DND-41 (cell line): ENCODE data around the gene TYMP.

Experiments used
- ATAC-seq: fragments of 200-7000 bp; cut with Tn5 transposase; 3 replicates; pipeline ENCODE4 v1.9.1; 2021; ENCODE audit warnings: low read depth; ENCODE audit not compliant: insufficient read depth
- DNase-seq: peaks from one replicate; pipeline ENCODE4 v3.0.0-alpha.2; 2020
- H2AFZ ChIP-seq: 2 replicates; pipeline ENCODE4 v1.6.0; 2012; ENCODE audit warnings: low read depth, low read length
- H3K27ac ChIP-seq: 2 replicates; pipeline ENCODE4 v1.5.1; 2012; ENCODE audit warnings: low read length, inconsistent platforms
- H3K27me3 ChIP-seq: fragments of 200-600 bp; sonication (generic); 2 replicates; pipeline ENCODE4 v1.6.0; 2012; ENCODE audit warnings: low read length, mild to moderate bottlenecking, inconsistent platforms; ENCODE audit not compliant: insufficient read depth, poor library complexity
- H3K36me3 ChIP-seq: 2 replicates; pipeline ENCODE4 v1.5.1; 2012; ENCODE audit warnings: low read length, inconsistent platforms; ENCODE audit not compliant: insufficient read depth
- H3K4me1 ChIP-seq: 2 replicates; pipeline ENCODE4 v1.5.1; 2012; ENCODE audit warnings: mild to moderate bottlenecking, low read length; ENCODE audit not compliant: insufficient read depth
- H3K4me2 ChIP-seq: 2 replicates; pipeline ENCODE4 v1.6.0; 2012; ENCODE audit warnings: mild to moderate bottlenecking, moderate library complexity, low read length, inconsistent platforms; ENCODE audit not compliant: insufficient read depth
- H3K4me3 ChIP-seq, 2 experiments: fragments of 200-600 bp in 1 of 2; shearing (Covaris generic) in 1 of 2; 2 replicates each; pipeline ENCODE4 v1.5.1; 2012 to 2016; ENCODE audit warnings: inconsistent platforms in 2 of 2, low read length in 2 of 2, mild to moderate bottlenecking in 2 of 2, low read depth in 1 of 2, moderate library complexity in 1 of 2
- H3K79me2 ChIP-seq: 2 replicates; pipeline ENCODE4 v1.6.0; 2012; ENCODE audit warnings: low read length, inconsistent platforms; ENCODE audit not compliant: insufficient read depth
- H3K9ac ChIP-seq: 2 replicates; pipeline ENCODE4 v1.6.0; 2012; ENCODE audit warnings: low read depth, mild to moderate bottlenecking, inconsistent platforms, low read length, moderate library complexity
- H3K9me3 ChIP-seq: 2 replicates; pipeline ENCODE4 v1.5.1; 2012; ENCODE audit warnings: low read length, moderate library complexity, mild to moderate bottlenecking, inconsistent platforms; ENCODE audit not compliant: insufficient read depth, severe bottlenecking
- H4K20me1 ChIP-seq: 2 replicates; pipeline ENCODE4 v1.6.0; 2012; ENCODE audit warnings: low read length; ENCODE audit not compliant: insufficient read depth
- EZH2 ChIP-seq: IDR thresholded peaks from 3 replicates; pipeline ENCODE4 v1.6.1; 2012; ENCODE audit warnings: borderline replicate concordance, low read depth, mild to moderate bottlenecking, moderate library complexity, low read length, inconsistent platforms; ENCODE audit not compliant: severe bottlenecking
- TF ChIP-seq, protein P1 (sequence below): IDR thresholded peaks from 2 replicates; pipeline ENCODE4 v1.5.1; 2012; ENCODE audit warnings: borderline replicate concordance, low read length, moderate library complexity, mild to moderate bottlenecking; ENCODE audit not compliant: poor library complexity, severe bottlenecking; ENCODE audit errors: extremely low read depth

Gene TYMP

DNA sequence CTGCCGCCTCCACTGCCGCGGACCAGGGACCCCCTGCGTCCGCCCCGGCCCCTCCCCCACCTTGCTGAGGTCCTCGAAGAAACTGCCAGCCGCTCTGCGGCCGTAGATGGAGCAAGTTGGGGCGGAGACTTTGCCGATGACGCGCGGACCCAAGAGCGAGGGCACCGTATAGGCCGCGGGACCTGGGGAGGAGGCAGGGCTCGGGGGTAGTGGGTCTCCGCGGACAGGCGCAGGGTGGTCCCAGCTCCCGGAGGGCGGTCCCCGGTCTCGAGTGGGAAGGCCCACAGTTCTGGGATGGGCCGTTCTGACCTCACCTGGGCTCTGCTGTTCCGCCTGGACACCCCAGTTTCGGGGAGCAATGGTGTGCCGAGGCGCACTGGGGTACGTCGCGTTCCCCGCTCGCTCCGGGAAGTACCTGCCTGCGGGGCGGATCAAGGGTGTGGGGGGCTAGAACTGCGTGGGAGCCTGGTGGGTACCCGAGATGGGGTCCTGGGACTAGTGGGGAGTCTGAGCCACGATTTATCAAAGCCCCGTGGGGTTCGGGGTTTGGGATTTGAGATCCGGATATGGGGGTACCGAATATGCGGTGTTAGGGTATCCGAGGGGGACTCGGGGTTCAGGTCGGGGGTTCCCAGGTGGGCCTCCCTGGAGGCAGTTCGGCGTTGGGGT, 1.2 kb upstream of the TYMP start:
- H4K20me1 ChIP-seq: peaks cover 5% of the 10 kb centered on the region; the same call in 1 of the 2 replicates
- no peak for DNase-seq
- H3K79me2 ChIP-seq: peaks cover 11% of the 10 kb centered on the region
- H3K27ac ChIP-seq: no peak overlapping the region
- H3K27me3 ChIP-seq: no peaks in the 10 kb centered on the region
- peaks cover 15% of the 10 kb centered on the region for H3K4me1 ChIP-seq
- ATAC-seq: no peak
- H3K36me3 ChIP-seq: no peaks in the 10 kb centered on the region; the same call in 1 of the 2 replicates
- H2AFZ ChIP-seq: no peak overlapping the region
- no peak overlapping the region for H3K4me3 ChIP-seq
- no peaks in the 10 kb centered on the region for H3K9me3 ChIP-seq
- no peak overlapping the region for H3K9ac ChIP-seq
- TF ChIP-seq, protein P1, sequence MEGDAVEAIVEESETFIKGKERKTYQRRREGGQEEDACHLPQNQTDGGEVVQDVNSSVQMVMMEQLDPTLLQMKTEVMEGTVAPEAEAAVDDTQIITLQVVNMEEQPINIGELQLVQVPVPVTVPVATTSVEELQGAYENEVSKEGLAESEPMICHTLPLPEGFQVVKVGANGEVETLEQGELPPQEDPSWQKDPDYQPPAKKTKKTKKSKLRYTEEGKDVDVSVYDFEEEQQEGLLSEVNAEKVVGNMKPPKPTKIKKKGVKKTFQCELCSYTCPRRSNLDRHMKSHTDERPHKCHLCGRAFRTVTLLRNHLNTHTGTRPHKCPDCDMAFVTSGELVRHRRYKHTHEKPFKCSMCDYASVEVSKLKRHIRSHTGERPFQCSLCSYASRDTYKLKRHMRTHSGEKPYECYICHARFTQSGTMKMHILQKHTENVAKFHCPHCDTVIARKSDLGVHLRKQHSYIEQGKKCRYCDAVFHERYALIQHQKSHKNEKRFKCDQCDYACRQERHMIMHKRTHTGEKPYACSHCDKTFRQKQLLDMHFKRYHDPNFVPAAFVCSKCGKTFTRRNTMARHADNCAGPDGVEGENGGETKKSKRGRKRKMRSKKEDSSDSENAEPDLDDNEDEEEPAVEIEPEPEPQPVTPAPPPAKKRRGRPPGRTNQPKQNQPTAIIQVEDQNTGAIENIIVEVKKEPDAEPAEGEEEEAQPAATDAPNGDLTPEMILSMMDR: no peak
- no peak for TF ChIP-seq EZH2
- no peak overlapping the region for H3K4me2 ChIP-seq

DNA sequence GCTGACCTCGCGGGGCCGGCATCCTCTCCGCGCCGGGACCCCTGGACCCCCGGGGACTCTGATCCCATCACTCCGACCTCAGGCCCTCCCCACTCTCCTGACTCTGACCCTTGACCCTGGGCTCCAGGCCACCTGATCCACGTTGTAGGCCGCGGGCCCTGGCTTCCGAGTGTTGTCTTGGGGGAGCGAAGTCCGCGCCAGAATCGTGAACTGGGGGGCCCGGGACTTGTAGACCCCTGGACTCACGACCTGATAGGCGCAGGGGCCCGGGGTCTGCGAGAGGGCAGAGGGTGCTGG, 716 bp upstream of the TYMP start:
- Histone ChIP-seq H3K9ac (no peak overlapping the region), H3K4me2 (no peak overlapping the region), H3K79me2 (peaks cover 11% of the 10 kb centered on the region), H3K4me3 (no peak overlapping the region), H3K9me3 (no peaks in the 10 kb centered on the region), H4K20me1 (peaks cover 5% of the 10 kb centered on the region; the same call in 1 of the 2 replicates), H3K36me3 (no peaks in the 10 kb centered on the region; the same call in 1 of the 2 replicates), H3K27me3 (no peaks in the 10 kb centered on the region), H2AFZ (no peak overlapping the region), H3K27ac (no peak overlapping the region), H3K4me1 (peaks cover 15% of the 10 kb centered on the region)
- DNase-seq (no peak), ATAC-seq (no peak)
- TF ChIP-seq, protein P1: no peak
- TF ChIP-seq EZH2: no peak

DNA sequence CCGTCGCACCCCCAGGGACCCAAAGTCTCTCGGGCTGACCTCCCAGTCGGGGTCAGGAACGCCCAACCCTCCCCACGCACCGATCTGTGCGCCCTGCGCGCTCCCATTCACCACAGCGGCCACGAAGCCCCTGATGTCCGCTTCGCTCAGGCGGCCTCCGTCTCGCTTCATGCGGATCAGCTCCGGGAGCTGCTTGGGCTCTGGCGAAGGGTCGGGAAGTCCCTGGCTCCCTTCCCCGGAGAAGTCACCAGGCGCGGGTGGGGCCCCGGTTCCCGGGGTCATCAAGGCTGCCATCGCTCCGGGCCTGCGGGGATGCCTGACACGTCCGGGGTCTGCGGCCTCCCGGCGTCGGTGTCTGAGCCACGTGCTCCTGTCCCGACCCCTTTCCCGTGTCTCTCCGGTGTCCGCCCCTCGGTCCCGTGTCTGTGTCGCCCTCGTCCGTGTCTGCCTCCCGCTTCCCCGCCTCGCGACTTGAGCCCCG, 356 bp downstream of the TYMP start:
- no peak overlapping the region for H2AFZ ChIP-seq
- H3K4me1 ChIP-seq: peaks cover 20% of the 10 kb centered on the region
- no peaks in the 10 kb centered on the region for H3K27me3 ChIP-seq
- peaks cover 20% of the 10 kb centered on the region for H3K79me2 ChIP-seq
- H3K9ac ChIP-seq: no peak overlapping the region
- H4K20me1 ChIP-seq: peaks cover 10% of the 10 kb centered on the region
- H3K9me3 ChIP-seq: no peaks in the 10 kb centered on the region
- no peak for ATAC-seq
- H3K4me2 ChIP-seq: no peak overlapping the region
- H3K4me3 ChIP-seq: no peak overlapping the region
- H3K27ac ChIP-seq: no peak overlapping the region
- no peak for DNase-seq
- TF ChIP-seq, protein P1: no peak
- TF ChIP-seq EZH2: no peak
- peaks cover 2% of the 10 kb centered on the region for H3K36me3 ChIP-seq
